SK-N-SH treated with all-trans-retinoic acid at 6 μM for 48 hours (cell line): ENCODE measurements around the gene GPC5.

ENCODE experiments used
- ESRRG ChIP-seq: fragments of 250-450 bp; sonication (Bioruptor Pico); IDR thresholded peaks from 2 replicates; pipeline ENCODE4 v1.6.1; 2021; ENCODE audit warnings: mild to moderate bottlenecking
- PATZ1 ChIP-seq: fragments of 250-450 bp; sonication (Bioruptor Pico); IDR thresholded peaks from 2 replicates; pipeline ENCODE4 v1.8.0; 2020; ENCODE audit warnings: mild to moderate bottlenecking, moderate library complexity, borderline replicate concordance
- PPARA ChIP-seq: fragments of 250-450 bp; sonication (Bioruptor Pico); IDR thresholded peaks from 2 replicates; pipeline ENCODE4 v1.5.0; 2020; ENCODE audit warnings: mild to moderate bottlenecking, borderline replicate concordance

GRCh38 chr13:92827503-92827902 lies 1429.1 kb downstream of the GPC5 start:
- no peak for TF ChIP-seq ESRRG (CRISPR knock-in tag)
- TF ChIP-seq PPARA (CRISPR knock-in tag) = no peak
- TF ChIP-seq PATZ1 = no peak
